Activated T-helper 9 cell treated with anti-CD3 and anti-CD28 coated beads, Interleukin-2, amount 50 U/mL, for 16 hours (primary cell): Measurements from ENCODE around the gene PGP.

ENCODE experiments used
- DNase-seq: peaks from one replicate; pipeline ENCODE4 v3.0.0-alpha.2; 2020; ENCODE audit warnings: low read depth

PGP gene

DNA sequence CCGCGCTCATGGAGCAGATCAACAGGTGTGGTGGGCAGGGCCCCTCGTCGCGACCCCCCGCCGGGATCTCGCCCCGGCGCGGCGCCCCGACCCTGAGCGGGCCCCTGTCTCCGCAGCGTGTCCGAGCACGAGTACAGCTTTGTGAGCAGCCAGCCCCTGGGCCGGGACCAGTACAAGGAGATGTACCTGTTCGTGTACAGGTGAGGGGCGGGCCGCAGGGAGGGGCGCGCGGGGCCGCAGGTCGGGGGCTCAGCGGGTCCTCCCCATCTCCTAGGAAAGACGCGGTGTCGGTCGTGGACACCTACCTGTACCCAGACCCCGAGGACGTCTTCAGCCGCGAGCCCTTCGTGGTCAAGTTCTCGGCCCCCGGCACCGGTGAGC, 22.5 kb upstream of the PGP start:
- DNase-seq, result no peak

GRCh38 chr16:2236337-2237101, 21.9 kb upstream of the PGP start, which contains the start of gene DNASE1L2:
DNASE1L2 (plus strand) TSS chr16:2236444; CDS start chr16:2236817, 373 bp downstream.
- DNase-seq, result no peak

DNA sequence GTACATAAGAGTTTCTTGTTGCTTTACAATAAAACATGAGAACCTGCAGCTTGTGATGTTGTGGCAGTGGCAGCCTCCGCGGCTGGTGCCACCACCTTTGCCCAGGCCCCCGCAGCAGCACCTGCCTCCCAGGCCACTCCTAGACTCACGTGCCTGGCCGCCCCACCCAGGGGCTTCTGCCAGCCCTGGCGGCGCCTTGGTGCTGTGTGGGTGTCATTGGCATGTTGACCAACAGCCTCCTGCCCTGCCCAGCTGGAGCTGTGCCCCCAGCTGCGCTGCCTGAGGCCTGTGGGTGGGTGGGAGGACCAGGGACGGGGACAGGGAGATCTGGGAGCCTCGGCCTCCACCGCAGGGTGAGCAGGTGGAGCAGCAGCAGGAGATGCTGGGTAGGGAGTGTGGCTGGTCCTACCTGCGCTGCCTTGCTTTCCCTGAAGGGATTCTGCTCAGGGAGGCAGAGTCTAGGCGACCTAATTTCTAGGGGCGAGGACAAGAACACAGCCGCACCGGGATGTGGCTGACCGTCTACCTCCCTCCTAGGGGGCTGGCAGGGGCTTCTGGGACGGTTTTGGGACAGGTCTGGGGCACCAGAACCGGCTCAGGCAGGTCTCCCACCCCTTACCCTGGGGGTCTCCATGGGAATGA, 21.2 kb upstream of the PGP start:
- DNase-seq, result no peak

DNA sequence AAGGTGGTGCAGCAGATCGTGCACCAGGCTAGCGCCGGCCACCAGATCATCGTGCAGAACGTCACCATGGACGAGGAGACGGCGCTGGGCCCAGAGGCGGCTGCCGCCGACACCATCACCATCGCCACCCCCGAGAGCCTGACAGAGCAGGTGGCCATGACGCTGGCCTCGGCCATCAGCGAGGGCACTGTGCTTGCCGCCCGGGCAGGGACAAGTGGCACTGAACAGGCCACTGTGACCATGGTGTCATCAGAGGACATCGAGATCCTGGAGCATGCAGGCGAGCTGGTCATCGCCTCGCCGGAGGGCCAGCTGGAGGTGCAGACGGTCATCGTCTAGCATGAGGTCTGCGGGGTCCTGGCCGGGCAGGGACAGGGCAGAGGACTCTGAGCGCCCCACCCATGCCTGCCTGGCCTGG, 20.6 kb upstream of the PGP start:
- DNase-seq, result no peak

DNA sequence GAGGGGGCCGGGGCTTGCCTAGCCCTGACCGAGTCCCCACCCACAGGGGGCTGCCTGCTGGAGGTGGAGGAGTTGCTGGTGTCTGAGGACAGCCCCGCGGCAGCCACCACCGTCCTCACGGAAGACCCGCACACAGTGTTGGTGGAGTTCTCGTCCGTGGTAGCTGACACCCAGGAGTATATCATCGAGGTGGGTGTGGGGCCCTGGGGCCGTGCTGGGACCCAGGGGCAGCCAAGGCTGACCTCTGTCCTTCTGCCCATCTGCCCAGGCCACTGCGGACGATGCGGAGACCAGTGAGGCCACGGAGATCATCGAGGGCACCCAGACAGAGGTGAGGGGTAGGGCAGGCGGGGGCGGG, 20.2 kb upstream of the PGP start:
- no peak for DNase-seq

- no peak for DNase-seq
These were observed 19.5 kb upstream of the PGP start for GRCh38 chr16:2233872-2234812.

GRCh38 chr16:2233046-2233775, 18.6 kb upstream of the PGP start:
- no peak for DNase-seq

DNA sequence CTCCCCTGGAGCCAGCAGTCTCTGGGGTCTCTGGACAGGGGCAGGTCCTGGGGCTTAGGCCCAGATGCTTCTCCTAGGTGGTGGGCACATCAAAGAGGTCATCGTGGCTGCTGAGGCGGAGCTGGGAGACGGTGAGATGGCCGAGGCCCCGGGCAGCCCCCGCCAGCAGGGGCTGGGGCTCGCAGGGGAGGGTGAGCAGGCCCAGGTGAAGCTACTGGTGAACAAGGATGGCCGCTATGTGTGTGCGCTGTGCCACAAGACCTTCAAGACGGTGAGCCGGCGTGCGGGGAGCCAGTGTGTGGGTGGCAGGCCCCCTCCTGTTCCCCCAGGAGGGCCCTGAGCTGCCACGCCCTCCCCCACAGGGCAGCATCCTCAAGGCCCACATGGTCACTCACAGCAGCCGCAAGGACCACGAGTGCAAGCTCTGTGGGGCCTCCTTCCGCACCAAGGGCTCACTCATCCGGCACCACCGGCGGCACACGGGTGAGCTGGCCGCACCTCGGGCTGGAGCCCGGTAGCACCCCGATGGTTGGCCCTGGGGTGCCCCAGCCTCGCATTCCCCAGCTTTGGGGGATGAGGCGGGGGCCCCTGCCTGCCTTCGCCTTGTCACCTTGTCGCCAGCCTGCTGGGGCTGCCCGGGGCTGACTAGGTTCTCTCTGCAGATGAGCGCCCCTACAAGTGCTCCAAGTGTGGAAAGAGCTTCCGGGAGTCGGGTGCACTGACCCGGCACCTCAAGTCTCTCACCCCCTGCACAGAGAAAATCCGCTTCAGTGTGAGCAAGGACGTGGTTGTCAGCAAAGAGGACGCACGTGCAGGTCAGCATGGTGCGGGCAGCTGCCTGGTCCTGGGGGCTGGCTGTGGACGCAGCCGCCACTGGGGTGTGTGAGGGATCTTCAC, 17.7 kb upstream of the PGP start:
- no peak for DNase-seq

DNA sequence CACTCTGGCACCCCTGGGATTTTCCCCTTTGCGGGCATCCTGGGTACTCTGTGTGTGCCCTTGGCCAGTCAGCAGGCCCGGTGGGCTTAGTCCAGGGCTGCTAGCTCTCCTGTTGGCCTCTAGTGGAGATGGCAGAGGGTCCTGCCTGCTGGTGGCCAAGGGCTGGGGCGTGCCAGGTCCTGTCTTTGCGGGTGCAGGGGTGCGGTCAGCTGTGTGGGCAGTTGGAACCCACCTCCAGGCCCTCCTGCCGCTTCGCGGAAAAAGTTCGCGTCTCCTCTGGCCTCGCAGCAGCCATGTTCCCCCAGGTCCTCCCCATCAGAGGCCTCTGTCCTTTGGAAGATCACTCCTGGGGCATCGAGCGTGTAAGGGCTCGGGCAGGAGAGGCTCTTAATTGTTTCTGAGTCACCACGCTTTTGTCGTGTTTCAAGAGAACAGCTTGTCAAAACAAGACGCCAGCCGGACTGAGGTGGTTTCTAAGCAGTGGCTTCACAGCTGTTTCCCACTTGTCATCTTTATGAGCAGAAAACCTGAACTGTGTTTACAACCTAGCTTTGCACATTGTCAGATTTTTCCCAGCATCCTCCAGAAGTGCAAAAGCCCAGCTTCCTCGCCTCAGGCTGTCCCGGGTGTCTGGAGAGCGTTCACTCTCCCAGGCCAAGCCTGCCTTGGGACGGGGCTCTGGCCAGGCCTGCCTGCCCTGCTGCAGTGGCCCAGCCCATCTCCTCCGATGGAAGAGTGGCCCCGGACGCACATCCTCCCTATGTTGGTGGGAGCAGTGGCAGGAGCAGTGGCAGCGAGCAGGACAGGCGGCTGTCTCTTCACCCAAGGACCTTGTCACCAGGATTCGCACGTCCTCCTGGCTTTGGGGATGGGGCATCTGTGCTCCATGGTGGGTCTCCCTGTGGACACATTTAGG, 16.6 kb upstream of the PGP start:
- no peak for DNase-seq

GRCh38 chr16:2230376-2230775, 15.7 kb upstream of the PGP start:
- DNase-seq, result no peak

DNA sequence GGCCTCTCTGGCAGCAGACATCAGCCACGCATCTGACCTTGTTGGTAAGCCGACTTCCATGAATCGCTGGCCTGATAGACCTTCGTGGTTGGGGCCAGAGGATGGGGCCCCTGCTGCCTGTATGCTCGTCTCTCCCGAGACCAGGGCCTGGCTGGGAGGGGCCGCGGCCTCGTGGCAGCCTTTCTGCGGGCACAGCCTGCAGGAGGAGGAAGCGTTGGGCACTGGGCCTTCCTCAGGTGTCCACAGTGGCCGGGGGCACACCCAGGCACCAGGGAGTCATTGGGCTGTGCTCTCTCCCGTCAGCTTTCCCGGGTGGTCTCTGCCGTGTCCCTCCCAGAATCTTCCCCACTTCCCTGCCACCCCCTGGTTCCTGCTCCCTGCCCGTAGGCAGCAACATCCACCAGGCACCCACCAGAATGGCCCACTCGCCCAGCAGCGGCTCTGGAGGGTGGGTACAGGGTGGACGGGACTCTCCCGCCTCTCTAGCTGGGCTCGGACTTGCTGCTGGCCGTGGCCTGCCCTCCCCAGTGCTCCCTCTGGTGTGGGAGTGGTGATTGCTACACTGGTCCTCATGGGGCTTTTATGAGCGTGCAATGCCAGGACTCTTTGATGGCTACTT, 15.1 kb upstream of the PGP start:
- DNase-seq, result no peak

DNA sequence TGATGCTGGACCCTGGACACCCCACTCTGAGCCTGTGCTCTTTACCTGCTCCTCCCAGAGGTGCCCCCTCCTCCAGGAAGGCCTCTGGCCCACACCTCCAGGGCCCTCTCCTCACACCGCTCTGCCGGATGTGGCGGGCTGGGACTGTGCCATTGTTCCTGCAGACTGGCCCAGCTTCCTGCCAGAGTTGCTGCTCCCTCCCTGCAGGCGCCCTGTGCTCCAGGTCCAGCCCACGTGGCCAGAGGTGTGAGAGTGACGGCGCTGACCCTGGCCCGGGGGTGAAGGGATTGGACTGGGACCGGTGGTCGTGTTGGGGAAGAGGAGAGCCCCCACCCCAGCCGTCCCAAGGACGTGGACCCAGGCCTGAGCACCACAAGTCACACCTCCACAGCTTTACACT, 14.5 kb upstream of the PGP start:
- no peak for DNase-seq

DNA sequence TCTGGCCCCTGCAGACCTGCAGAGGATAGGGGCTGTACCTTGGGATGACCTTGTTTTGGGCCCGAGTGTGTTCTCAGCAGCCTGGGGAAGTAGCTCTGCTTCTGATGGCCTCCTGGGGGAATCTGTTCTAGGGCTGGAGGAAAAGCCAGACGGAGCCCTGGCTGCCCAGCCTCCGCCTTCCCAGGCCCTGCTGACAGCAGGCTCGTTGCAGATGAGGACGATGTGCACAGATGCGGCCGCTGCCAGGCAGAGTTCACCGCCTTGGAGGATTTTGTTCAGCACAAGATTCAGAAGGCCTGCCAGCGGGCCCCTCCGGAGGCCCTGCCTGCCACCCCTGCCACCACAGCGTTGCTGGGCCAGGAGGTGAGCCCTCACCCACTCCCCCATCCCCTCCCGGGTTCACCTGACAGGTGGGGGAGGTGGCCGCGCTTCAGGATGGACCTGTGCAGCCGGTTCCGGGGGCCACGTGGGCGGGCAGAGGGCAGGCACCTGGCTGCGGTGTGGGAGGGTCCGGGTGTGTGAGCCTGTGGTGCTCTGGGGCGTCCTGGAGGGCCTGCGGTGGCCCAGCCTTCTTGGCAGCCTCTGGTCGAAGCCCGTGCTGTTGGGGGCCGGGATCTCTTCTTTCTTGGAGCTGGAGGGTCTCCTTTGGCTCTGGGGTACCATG, 13.7 kb upstream of the PGP start:
- no peak for DNase-seq

GRCh38 chr16:2226918-2227317, 12.3 kb upstream of the PGP start:
- DNase-seq, result no peak

- no peak for DNase-seq
These were observed 11.7 kb upstream of the PGP start for GRCh38 chr16:2226245-2226793.

GRCh38 chr16:2223942-2224486, 9.4 kb upstream of the PGP start:
- DNase-seq, result no peak

DNA sequence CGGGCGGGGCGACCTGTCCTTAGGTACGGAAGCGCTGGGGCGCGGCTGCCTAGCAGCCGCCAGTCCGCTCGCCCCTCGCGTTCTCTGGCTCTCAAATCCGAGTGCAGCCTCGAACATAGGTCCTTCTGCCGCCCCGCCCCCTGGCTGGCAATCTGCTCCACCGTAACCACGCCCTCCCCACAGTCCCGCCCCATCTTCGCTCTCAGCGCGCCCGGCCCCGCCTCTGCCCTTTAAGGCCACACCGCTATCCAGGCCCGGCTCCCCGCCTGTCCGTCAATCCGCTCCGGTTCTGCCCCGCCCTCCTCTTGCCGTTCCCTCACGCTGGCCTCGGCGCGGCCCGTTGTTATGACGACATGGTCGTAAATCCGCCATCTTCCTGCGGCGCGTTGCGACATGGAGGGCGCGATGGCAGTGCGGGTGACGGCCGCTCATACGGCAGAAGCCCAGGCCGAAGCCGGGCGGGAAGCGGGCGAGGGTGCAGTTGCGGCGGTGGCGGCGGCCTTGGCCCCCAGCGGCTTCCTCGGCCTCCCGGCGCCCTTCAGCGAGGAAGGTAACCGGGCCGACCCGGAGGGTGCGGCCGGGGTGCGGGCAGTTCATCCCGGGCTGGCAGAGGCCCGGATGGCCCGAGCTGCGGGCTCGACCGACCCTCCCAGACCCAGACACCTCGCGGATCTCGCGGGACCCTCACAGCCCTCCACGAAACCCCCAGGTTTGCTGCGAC, 8.7 kb upstream of the PGP start, which contains the start of gene E4F1:
Gene E4F1 (plus strand): TSS at position 371 of the 721 bp plus-strand sequence. CDS start 23 bp downstream, at position 394.
- peak; percentile 100 for DNase-seq
